ENCODE results near the gene ATP5F1A. TPM values are rescaled to one million over a fixed set of nuclear protein-coding genes. Genes with fewer than 3 reads are reported as not detected.
"Not testable (repeated sequence)": the region's sequence is repeated elsewhere in the genome, so short reads cannot be mapped to it uniquely, and the experiment has no call there.

The ATP5F1A gene
- total RNA-seq, 1 donor from 2014 or later: 290 TPM

- DNase-seq (ENCODE audit: low spot score): no peak
- H3K27ac Mint-ChIP-seq (ENCODE audit: unreplicated experiment): no peak overlapping the region
- H3K9me3 Mint-ChIP-seq (ENCODE audit: low read depth): no peaks in the 10 kb centered on the region
- peaks cover 4% of the 10 kb centered on the region for H3K4me1 Mint-ChIP-seq (ENCODE audit: low read depth)
- no peaks in the 10 kb centered on the region for H3K27me3 Mint-ChIP-seq (ENCODE audit: low read depth)
- no peak for TF ChIP-seq CTCF (IDR thresholded peaks at IDR 0.05)
- H3K4me3 Mint-ChIP-seq (ENCODE audit: unreplicated experiment): no peak overlapping the region
- H3K36me3 Mint-ChIP-seq (ENCODE audit: low read depth): peaks cover 16% of the 10 kb centered on the region
Observed at GRCh38 chr18:46130061-46130460, 32.0 kb upstream of the ATP5F1A start.

- not testable (repeated sequence) for H3K4me1 Mint-ChIP-seq (ENCODE audit: low read depth); H3K4me3 Mint-ChIP-seq (ENCODE audit: unreplicated experiment); DNase-seq (ENCODE audit: low spot score); H3K27ac Mint-ChIP-seq (ENCODE audit: unreplicated experiment); H3K27me3 Mint-ChIP-seq (ENCODE audit: low read depth); H3K9me3 Mint-ChIP-seq (ENCODE audit: low read depth)
- H3K36me3 Mint-ChIP-seq (ENCODE audit: low read depth): peaks cover 22% of the 10 kb centered on the region
Observed at GRCh38 chr18:46126625-46127024, 28.5 kb upstream of the ATP5F1A start.

- Mint-ChIP-seq H3K4me1 (ENCODE audit: low read depth) (peaks cover 3% of the 10 kb centered on the region), H3K27ac (ENCODE audit: unreplicated experiment) (no peak overlapping the region), H3K36me3 (ENCODE audit: low read depth) (peaks cover 21% of the 10 kb centered on the region), H3K27me3 (ENCODE audit: low read depth) (no peaks in the 10 kb centered on the region), H3K9me3 (ENCODE audit: low read depth) (peaks cover 2% of the 10 kb centered on the region), H3K4me3 (ENCODE audit: unreplicated experiment) (no peak overlapping the region)
- DNase-seq (ENCODE audit: low spot score): no peak
- no peak for TF ChIP-seq CTCF (IDR thresholded peaks at IDR 0.05)
Observed at GRCh38 chr18:46113751-46114150, 15.7 kb upstream of the ATP5F1A start.

GRCh38 chr18:46110406-46110805 lies 12.3 kb upstream of the ATP5F1A start:
- H3K4me3 Mint-ChIP-seq (ENCODE audit: unreplicated experiment): no peak overlapping the region
- H3K27me3 Mint-ChIP-seq (ENCODE audit: low read depth): no peaks in the 10 kb centered on the region
- no peak for TF ChIP-seq CTCF (IDR thresholded peaks at IDR 0.05)

GRCh38 chr18:46109386-46109785 lies 11.3 kb upstream of the ATP5F1A start:
- Mint-ChIP-seq H3K36me3 (ENCODE audit: low read depth) (peaks cover 20% of the 10 kb centered on the region), H3K27me3 (ENCODE audit: low read depth) (no peaks in the 10 kb centered on the region), H3K4me3 (ENCODE audit: unreplicated experiment) (no peak overlapping the region), H3K9me3 (ENCODE audit: low read depth) (peaks cover 2% of the 10 kb centered on the region), H3K4me1 (ENCODE audit: low read depth) (peaks cover 6% of the 10 kb centered on the region), H3K27ac (ENCODE audit: unreplicated experiment) (peak overlapping the region; percentile 17)
- DNase-seq (ENCODE audit: low spot score): no peak
- no peak for TF ChIP-seq CTCF (IDR thresholded peaks at IDR 0.05)

More at GRCh38 chr18:46110406-46110805, 12.3 kb upstream of the ATP5F1A start:
- Mint-ChIP-seq H3K36me3 (ENCODE audit: low read depth) (peaks cover 22% of the 10 kb centered on the region), H3K9me3 (ENCODE audit: low read depth) (peaks cover 2% of the 10 kb centered on the region), H3K4me1 (ENCODE audit: low read depth) (no peaks in the 10 kb centered on the region), H3K27ac (ENCODE audit: unreplicated experiment) (no peak overlapping the region)
- no peak for DNase-seq (ENCODE audit: low spot score)

GRCh38 chr18:46104128-46104911 lies 6.2 kb upstream of the ATP5F1A start, which contains the start of gene HAUS1:
TSS of gene HAUS1 (plus strand) at chr18:46104385. CDS start at chr18:46104412, 27 bp downstream.
- peak within 1 kb of the TSS; percentile 97 for H3K27ac Mint-ChIP-seq (ENCODE audit: unreplicated experiment)
- no peaks in the 10 kb centered on the region for H3K9me3 Mint-ChIP-seq (ENCODE audit: low read depth)
- peaks cover 5% of the 10 kb centered on the region for H3K36me3 Mint-ChIP-seq (ENCODE audit: low read depth)
- peak; percentile 96 for DNase-seq (ENCODE audit: low spot score)
- peaks cover 10% of the 10 kb centered on the region for H3K4me1 Mint-ChIP-seq (ENCODE audit: low read depth)
- peak within 1 kb of the TSS; percentile 97 for H3K4me3 Mint-ChIP-seq (ENCODE audit: unreplicated experiment)
- no peak for TF ChIP-seq CTCF (IDR thresholded peaks at IDR 0.05)
- no peaks in the 10 kb centered on the region for H3K27me3 Mint-ChIP-seq (ENCODE audit: low read depth)

Data from chondrocyte (in vitro differentiated cells).